Measurements from ENCODE around the gene FARS2.

The FARS2 gene

DNA sequence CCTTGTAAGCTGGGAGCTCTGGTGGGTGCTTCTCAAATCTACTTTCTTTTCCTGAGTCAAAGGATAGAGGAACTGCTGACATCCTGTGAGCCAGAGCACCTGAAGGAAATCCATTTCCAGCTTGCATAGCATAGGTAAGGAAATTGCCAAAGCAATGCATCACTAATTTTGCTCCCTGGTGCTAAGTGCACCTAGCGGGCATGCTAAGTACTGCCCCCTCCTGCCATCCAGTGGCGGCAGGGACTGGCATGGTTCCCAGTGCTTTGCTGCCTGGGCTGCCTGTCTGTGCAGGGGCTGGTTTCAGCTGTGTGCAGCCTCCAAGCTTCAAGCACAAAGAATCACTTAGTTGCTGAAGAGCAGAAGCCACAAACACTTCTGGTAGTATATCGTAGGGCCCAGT lies 63.9 kb downstream of the FARS2 start:
- DNase-seq (ENCODE audit: low read depth), result no peak

DNA sequence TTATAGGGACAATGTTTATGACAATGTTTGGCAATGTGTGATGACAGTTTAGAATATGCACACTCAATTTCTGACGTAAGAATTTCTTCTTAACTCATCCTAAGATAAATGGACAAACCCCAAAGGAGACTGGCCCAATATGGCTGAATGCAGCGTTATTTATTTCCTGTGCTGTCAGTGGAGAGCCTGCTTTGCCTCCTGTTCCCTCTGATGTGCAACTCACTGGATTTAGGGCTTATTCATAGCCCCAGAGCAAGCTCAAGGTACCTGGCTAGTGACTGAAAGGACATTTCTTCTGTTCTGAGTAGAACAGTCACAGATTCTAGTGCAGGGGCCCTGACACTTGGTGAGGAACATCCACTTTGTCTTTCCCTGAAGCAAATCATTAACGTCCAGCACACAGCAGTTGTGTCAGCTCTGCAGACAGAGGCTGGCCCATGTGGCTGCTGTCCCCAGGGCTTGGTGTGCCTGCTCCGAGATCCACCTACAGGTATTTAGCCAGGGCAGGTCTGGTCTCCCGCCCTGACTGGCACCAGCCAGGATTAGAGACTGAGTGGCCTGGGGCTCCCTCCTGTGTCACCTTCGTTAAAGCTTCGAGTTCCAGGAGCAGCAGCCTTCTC lies 64.8 kb downstream of the FARS2 start:
- DNase-seq (ENCODE audit: low read depth), result no peak

- no peak for DNase-seq (ENCODE audit: low read depth)
These were observed 67.5 kb downstream of the FARS2 start for GRCh38 chr6:5328800-5329199.

DNA sequence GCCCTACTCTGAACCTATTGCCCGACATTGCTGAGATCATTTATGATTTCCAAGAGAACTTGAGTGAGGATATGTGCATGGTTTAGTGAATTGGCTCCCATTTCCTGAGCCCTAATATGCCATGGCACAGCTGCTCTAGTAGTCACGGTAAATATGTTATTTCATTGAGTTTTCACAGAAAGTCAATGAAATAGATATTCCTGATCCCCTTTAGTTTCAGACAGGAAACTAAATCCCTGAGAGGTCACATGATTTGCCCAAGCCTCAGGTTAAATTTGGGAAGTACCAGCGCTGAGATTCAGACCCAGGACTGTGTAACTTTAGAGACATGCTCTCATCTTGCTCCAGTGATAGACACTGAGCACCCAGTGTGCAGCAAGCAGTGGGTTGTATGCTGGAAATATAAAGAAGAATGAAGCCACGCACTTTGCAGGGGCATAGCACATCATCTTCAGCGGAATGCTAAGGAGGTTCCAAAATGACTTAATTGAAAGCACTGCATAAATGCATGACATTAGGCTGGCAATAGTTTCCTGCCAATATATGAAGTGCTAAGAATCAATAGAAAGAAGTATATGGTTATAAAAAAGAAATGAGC lies 70.6 kb downstream of the FARS2 start:
- DNase-seq (ENCODE audit: low read depth), result no peak

DNA sequence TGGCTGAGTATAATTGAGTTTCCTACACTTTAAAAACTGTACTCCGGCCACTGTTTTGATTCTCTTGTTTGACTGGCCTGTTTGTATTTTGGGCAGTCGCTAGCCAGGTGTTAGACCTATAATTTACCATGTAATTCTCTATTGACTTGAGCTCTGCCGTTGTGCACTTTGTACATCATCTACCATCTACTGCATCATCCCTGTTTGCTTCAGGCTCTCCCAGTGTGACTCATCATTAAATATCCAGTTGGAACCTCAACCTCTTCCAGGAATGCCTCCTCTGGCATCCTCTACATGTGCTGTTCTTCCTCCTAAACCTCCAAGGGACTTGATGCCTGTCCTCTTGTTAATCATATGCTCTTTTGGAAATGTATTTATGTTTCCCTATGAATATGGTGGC lies 72.3 kb downstream of the FARS2 start:
- peak; percentile 53 for DNase-seq (ENCODE audit: low read depth)

DNA sequence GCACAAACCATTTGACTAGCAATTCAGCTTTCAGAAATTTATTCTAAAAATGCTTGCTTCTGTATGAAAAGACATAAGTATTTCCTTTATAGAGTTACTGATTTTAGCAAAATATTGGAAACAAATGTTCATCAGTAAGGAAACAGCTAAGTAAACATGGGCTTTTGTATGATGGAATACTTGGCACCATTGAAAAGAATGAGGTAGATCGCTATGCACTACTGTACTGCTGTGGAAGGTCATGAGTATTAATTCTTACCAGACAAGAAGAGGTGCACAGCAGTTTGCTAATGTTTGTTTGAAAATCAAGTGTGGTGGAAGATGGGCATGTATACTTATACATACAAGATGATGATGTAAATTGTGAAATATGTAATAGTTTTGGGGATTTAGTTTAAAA lies 73.0 kb downstream of the FARS2 start:
- DNase-seq (ENCODE audit: low read depth), result peak; percentile 75

DNA sequence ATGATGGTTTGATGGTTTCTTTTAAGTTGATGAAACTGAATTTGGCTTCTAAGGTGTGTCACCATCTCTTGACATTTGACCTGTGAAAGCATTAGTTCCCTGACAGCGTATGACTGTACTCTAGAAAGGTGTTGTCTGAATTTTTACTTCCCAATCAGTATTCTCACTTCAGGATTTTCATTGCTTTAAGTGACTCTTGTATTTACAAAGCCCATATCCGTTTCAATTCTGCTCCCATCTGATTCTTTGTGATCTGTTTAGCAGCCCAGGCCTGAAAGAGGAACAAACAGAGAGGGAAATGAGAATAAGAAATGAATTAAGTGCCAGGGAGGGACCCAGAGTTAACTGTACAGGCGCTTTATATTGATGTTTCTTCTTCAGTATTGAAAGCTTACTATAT lies 73.7 kb downstream of the FARS2 start:
- DNase-seq (ENCODE audit: low read depth), result no peak

- DNase-seq (ENCODE audit: low read depth), result peak; percentile 62
These were observed 76.3 kb downstream of the FARS2 start for GRCh38 chr6:5337573-5337972.

DNA sequence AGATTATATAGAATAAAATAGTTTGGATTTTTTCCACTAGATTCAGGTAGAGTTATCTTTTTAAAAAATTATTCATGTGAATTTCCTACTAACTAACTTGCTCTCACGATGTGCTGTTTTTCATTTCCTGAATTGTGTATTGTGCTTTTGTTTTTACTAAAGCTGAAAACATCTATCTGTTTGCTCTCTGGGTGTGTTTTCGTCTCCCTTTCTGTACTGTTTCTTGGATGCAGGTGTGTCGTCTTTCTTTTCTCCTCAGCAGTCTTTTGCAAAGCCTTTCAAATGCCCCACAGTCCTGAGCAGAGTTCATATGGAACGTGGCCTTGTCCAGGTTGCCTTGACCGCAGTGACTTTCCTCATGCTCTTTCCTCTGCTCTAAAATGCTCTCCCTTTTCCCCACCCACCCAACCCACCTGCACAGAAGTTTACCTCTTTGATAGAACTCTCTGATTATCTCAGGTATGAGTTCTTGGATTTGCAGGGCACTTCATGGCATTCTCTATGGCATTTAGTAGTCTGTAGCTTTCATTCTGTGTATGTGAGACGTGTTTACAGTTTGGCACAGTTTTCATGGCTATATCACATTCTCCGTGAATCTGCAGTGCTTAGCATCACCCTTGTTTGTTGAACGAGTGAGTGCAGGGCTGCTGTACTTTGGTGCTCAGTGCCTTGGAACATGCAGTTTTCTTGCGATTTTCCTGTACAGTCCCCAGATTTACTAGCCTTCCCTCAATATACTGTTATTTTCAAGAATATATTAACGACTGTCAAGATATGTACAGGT lies 77.1 kb downstream of the FARS2 start:
- DNase-seq (ENCODE audit: low read depth), result no peak

- no peak for DNase-seq (ENCODE audit: low read depth)
These were observed 78.5 kb downstream of the FARS2 start for GRCh38 chr6:5339786-5340185.

- DNase-seq (ENCODE audit: low read depth), result no peak
These were observed 80.5 kb downstream of the FARS2 start for GRCh38 chr6:5341845-5342244.

DNA sequence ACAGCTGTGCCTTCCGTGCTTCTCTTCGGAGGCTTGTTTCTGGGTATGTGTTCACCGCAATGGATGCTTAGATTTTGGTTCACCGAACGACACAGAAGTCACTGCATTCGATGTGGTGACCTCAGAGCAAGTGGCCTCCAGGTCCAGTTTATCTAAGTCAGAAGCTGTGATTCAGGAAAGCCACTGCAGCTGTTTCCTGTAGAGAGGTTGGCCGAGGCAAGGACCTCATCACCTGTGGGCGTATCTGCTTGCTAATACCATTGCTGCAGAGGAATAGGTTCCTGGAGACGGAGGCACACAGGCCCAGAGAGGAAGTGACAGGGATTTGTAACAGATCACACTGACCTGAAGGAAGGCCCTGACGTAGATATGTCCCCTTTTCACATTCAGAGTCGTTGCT lies 82.7 kb downstream of the FARS2 start:
- no peak for DNase-seq (ENCODE audit: low read depth)

DNA sequence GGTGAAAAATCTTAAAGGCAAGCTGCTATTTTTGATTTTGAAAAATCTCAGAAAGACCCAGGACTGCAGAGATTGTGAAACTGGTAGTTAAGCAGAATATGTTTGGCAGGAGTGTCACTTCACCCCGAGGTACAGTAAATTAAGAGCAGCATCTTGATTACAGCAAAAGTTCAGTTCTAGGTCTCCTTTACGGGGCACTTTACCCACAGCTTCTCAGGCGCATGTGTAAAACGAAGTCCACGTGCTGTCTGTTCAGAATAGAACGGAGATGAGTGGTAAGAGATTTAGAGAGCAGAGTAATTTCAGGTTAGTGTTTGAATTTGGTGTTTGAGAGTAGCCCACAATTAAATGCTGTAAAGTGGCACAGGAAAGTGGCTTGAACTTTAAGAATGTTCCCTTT lies 84.0 kb downstream of the FARS2 start:
- no peak for DNase-seq (ENCODE audit: low read depth)

- no peak for DNase-seq (ENCODE audit: low read depth)
These were observed 90.4 kb downstream of the FARS2 start for GRCh38 chr6:5351552-5352210.

DNA sequence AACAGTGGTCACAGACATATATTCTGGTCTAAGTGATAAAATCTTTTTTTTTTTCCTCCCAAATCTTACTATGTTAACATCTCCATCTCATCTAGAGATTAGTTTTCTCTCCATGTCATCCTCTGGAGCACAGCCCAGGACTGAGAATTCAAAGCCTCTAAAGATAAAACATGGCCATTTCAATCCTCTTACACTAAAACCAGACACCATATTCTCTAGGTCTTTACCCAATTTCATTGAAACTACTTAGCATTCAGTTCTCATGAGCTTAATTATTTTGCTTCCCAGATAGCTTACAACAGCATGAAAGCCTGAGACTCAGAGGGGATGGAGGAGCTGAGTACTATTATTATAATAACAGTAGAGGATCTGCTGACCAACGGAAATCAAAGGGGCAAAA lies 92.7 kb downstream of the FARS2 start:
- DNase-seq (ENCODE audit: low read depth), result no peak

- DNase-seq (ENCODE audit: low read depth), result no peak
These were observed 96.2 kb downstream of the FARS2 start for GRCh38 chr6:5357486-5357885.

- DNase-seq (ENCODE audit: low read depth), result no peak
These were observed 98.1 kb downstream of the FARS2 start for GRCh38 chr6:5359417-5359816.

GRCh38 chr6:5361396-5361795 lies 100.1 kb downstream of the FARS2 start:
- DNase-seq (ENCODE audit: low read depth), result no peak

DNA sequence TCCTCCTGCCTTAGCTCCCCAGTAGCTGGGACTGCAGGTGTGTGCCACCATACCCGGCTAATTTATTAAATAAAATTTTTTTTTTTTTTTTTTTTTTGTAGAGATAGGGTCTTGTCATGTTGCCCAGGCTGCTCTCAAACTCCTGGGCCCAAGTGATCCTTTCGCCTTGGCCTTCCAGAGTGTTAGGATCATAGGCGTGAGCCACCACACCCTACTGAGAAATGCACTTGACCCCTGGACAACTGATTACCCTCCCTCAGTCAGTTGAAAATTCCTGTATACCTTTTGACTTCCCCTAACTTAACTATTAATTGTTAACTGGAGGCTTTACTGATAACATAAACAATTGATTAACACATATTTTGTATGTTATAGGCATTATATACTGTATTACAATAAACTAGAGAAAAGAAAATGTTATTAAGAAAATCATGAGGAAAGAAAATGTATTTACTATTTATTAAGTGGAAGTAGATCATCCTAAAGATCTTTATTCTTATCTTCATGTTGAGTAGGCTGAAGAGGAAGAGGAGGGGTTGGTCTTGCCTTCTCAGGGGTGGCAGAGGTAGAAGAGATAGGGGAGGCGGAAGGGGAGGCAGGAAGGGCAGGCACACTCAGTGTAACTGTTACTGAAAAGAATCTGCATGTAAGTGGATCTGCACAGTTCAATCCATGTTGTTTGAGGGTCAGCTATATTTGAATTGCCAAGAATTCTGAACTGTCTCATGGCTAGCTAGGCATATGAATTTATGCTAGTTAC lies 104.3 kb downstream of the FARS2 start:
- no peak for DNase-seq (ENCODE audit: low read depth)

GRCh38 chr6:5366941-5367340 lies 105.6 kb downstream of the FARS2 start:
- DNase-seq (ENCODE audit: low read depth), result no peak

DNA sequence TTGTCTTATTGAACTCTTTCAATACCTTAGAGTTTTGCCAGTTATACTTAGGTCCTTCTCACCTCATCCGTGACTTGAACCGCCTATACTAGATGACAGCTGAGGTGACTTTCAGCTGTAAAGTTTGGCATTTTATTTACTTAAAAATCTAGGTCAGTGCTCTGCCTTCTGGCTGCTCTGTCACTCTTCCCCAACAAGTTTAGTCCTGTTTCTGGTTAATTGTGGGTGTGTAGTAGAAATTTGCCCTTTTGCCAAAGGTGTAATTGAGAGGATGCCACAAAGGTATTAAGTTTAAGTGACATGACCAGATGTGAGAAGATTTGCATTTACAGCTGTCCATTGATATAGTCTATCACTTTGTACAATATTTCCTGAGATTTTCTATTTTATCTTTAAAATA lies 106.2 kb downstream of the FARS2 start:
- no peak for DNase-seq (ENCODE audit: low read depth)

DNA sequence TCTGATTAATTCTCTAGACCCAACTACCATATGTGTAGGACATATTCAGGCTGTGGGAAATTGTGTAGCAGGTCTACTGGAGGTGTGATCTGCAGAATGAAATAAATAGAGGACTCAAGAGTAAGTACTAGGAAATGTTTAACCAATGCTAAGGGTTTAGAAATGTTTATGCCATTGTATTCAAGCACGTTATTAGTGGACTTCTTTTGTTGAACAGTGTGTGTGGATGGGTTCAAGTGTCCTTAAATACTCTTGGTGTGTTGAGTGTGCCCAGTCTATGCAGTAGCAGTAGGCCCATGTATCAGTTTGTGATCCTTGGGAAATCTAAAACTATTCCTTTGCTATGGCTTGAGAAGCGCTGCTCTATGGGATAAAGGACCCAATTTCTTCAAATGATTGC lies 112.1 kb downstream of the FARS2 start:
- no peak for DNase-seq (ENCODE audit: low read depth)

All from fibroblast of gingiva (primary cell).